DMS53 (cell line): ENCODE data around the gene RPL7A.
"Not testable (repeated sequence)": the region's sequence is repeated elsewhere in the genome, so short reads cannot be mapped to it uniquely, and the experiment has no call there.

Source experiments
- DNase-seq: peaks from one replicate; lab custom pipeline; 2025; lab: John Stamatoyannopoulos, UW

Gene RPL7A

DNA sequence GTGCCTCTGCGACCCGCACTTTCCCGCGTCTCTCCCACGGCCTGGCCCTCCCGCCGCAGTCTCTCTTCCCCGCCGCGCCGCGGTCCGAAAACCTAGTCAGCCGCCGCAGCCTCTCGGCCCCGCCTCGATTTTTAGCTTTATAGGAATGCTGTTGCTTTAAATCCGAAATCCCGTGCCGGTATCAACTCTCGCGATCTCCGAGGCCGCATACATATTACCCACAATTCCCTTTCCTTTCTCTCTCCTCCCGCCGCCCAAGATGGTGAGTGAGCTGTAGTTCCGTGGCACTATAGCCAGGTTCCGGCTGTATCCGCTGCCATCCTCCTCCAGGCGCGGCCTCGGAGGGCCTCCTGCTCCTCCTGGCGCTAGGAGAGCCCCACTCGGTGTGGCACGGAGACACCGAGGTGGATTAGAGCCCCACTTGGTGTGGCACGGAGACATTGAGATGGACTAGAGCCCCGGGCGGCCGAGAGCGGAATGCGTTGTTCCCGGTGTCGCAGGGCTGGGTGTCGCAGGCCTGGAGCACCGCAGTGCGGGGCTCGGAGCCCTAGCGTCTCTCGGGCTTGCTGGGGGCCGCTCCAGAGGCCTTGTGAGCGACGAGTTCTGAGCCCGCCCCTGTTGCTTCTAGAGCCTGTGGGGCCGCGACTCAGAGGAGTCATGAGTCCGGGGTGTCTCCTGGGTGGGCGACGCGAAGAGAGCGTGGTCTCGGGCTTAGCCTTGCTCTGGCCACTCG lies at the start of gene RPL7A, which contains the start of gene MED22:
TSS of gene RPL7A (plus strand) at position 234 of the 733 bp plus-strand sequence. CDS start at position 260, 26 bp downstream.
TSS of gene MED22 (minus strand) at position 147 of the 733 bp plus-strand sequence. CDS start 1,469 bp downstream, outside the sequence.
- DNase-seq = peak; percentile 97

DNA sequence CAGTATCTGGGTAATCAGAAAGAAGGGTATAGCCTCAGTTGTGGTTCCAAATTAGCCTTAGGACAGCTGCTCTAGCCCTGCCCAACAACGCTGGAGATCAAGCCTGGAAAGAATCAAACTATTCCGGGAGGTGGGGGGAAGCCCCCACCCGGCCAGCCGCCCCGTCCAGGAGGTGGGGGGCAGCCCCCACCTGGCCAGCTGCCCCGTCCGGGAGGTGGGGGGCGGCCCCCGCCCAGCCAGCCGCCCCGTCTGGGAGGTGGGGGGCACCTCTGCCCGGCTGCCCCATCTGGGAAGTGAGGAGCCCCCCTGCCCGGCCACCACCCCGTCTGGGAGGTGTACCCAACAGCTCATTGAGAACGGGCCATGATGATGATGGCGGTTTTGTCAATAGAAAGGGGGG lies 48.0 kb upstream of the RPL7A start:
- DNase-seq = not testable (repeated sequence)

DNA sequence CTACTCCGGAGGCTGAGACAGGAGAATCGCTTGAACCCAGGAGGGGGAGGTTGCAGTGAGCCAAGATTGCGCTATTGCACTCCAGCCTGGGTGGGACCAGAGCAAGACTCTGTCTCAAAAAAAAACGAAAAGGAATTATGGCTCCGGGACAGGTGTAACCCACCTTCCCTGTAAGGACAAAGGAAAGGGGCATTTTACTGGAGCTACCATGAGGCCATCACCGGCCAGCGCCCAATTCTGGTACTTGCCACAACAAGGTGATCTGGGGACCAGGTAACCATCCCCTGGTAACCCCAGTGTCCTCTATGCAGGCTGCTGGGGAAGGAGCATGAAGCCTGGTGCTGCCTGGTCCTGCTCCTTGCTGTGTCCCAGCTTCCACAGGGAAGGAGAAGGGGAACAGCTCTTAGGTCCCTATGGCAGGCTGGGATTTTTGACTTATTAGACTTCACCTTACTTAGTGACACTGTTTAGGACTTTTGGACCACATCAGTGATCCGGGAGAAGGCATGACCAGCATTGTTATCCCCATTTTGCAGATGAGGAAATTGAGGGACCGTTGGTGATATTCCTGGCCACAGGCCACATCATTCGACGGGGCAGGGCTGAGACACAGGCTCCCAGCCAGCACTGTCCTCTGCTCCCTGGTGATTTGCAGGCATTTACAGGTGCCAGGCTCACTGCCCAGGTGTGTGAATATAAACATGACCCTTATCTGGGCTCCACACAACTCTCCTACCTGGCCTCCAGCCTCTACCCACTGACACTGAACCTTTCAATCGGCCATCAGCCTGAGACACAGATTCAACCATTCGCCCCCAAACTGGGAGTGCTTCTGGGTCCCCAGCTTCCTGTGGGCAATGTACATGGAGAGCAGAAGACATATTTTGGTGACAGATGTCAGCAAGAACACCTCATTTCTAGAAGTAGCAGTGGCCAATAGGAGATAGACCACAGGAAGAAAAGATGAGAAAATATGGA lies 46.5 kb upstream of the RPL7A start:
- DNase-seq = no peak

DNA sequence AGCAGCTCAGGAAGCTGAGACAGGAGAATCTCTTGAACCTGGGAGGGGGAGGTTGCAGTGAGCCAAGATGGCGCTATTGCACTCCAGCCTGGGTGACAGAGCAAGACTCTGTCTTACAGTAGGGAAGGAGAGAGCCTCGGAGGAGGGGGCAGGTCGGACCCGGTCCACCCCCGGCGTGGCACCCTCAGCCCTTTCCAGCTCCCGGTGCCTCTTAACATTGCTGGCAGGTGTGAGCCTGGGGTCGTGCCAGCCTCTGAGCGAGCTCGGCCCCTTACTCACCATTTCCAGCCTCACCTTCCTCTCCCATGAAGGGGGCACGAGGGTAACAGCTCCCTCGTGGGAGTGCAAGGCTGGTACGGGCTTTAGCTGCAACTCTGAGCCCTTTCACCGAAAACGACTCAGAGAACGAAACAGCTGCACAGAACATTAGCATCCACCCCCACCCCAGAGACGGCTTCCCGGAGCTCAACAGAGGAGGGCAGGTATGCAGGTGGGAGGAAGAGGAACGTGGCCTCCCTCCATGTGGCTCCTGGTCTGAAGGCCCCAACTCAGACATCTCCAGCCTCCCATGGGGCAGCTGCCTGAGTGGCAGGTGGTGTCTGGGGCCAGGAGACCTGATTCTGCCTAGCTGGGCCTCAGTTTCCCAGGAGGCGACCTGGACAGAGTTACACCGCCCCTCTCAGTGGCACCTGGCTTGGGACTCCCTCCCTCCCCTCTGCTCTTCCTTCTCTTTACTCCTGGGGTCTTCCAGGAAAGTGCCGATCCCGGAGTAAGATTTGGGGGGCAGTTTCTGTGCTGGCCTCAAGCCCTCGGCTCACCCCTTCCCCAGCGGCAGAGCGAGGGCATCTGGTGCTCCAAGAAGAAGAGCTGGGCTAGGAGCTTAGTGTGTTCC lies 44.5 kb upstream of the RPL7A start:
- no peak for DNase-seq

DNA sequence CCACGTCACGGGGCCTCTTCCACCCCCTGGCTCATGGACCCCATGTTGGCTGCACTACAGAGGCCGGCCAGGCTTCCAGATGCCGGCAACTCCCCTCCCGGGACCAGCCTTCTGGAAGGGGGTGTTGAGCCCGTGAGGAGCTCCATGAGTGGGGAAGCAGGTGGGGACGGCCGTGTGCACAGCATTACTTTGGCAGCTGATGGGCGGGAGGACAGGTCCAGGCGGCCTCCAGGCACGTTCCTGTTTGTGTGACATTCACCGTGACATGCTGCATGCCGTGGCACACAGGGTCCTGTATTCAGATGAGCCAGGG lies 43.9 kb upstream of the RPL7A start:
- no peak for DNase-seq

DNA sequence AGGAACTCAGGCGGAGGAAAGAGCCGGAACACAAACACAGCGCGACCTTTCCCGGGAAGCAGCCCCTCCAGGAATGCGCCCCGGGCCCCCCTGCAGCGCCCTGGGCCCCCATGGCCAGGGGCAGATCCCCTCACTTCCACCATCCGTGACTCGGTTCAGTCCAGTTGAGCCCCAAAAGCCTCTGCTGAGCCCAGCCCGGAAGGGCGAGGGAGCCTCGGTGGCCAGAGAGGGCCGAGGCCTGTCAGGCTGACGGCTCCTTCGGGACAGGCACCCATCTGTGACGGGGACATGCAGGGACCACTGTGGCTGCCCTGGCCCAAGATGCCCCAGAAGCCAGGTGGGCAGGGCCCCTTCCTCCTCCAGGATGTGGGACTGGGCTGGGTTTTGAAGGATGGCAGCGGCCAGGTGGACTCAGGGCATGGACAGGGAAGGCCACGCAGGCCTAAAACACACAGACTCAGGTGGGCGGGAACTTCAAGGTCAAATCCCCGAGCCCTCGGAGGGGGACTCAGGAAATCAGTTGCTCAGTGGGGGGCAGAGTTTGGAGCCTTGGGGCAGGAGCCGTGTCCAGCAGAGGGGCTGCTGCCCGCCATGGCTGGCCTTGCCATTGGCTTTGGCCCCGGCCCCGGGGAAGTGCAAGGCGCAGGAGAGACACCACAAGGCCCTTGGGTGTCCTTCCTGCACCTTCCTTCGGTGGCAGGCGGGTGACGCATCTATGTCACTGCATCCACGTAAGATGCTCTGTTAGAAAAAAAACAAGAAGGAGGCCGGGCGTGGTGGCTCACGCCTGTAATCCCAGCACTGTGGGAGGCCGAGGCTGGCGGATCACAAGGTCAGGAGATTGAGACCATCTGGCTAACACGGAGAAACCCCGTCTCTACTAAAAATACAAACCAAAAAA lies 43.3 kb upstream of the RPL7A start:
- no peak for DNase-seq

DNA sequence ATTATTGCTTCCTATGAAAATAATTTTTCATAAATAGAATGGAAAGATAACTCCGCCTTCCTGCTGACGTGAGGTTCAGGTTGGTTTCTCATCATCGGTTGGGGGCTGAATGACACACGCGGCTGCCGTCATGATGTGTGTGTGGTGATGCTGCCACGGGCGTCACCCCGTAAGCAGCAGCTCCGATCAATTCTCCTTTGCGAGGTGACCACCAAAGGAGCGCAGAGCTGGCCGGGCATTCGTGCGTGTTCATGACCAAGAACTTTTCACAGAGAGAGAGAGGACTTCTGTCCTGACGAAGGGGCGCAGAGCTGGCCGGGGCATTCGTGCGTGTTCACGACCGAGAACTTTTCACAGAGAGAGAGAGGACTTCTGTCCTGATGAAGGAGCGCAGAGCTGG lies 42.3 kb upstream of the RPL7A start:
- no peak for DNase-seq

DNA sequence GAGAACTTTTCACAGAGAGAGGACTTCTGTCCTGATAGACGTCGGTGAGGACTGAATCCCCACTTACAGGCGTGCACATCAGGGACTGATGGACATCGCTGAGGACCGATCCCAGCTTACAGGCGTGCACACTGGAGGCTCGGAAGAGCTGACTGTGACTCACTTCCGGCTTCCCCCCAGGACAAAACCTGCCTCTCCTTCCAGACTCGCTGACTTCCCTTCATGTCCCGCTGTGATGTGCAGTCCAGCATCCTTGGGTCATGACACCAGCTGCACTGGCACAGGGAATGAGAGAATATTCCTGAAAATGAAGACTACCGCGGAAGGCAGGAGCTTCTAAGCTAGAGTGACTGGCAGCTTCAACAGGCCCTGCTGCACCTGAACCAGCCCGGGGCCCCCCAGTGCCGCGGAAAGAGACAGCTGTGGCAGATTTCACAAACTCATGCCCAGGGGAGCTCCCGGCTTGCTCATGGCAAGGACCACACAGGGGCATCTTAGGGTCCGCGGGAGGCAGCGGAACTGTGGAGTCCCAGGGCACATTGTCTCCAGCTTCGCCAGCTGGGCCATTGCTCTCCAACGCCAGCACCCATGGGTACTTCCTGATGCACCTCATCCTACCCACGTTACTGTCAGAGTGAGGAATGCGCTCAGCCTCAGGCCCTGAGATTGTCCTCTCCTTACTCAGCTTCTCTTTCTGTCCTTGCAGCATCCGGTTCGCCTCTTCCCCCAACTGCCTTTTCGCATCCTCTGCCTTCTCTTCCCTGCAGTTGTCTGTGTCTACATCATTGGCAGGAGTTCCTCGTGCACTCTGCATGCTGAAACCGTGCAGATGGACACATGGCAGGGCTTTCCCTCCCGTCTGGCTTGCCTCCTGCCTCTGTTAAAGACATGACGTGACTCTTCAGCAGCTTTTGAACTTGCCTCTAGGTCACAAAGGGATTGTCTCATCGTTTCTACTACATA lies 41.5 kb upstream of the RPL7A start:
- DNase-seq = no peak

DNA sequence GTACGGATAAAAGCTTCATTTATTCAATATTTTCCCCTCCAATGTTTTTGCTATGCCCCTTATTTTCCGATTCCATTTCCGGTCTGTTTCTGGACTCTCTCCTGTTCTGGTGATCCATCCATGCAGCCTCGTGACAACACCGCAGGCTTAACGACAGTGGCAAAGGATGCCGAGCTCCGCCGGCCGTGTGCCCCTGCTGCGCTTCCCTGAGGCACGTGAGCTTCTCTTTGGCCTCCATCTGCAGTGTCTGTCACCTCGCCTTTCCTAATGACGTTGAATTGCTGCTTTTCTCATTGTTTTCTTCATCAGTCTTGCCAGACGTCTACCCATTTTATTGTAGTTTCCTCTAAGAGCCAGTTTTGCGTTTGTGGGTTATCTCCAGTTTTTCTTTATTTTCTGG lies 40.7 kb upstream of the RPL7A start:
- no peak for DNase-seq

DNA sequence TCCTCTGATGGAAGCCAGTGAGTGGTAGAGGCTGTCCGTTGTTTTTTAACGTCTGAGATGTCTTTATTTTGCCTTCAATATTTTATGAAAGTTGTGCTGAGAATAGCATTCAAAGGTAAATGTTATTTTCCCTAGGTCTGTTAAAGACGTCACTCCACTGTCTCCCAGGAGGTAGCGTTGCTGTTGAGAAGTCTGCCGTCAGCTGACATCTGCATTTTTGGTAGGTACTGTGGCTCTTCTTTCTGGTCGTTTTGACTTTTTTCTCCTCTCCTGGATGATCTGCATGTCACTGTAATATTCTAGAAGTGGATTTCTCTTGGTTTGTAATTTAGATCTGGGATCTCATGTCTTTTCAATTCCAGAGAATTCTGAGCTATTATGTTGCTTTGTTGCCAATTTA lies 38.4 kb upstream of the RPL7A start:
- no peak for DNase-seq

DNA sequence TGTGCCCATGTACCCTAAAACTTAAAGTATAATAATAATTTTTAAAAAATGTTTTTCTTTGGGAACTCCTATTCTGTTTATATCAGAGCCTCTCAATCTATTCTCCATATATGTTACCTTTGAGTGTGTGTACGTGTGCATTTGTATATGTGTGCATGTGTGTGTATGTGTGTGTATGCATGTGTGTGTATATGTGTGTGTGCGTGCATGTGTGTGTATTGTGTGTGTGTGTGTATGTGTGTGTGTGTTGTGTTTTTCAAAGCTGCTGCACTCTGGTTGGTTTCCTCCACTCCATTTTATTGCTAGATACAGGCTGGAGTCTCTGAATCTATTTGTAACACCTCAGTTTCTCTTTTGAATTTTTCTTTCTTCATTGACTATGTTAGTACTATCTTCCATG lies 32.0 kb upstream of the RPL7A start:
- no peak for DNase-seq

DNA sequence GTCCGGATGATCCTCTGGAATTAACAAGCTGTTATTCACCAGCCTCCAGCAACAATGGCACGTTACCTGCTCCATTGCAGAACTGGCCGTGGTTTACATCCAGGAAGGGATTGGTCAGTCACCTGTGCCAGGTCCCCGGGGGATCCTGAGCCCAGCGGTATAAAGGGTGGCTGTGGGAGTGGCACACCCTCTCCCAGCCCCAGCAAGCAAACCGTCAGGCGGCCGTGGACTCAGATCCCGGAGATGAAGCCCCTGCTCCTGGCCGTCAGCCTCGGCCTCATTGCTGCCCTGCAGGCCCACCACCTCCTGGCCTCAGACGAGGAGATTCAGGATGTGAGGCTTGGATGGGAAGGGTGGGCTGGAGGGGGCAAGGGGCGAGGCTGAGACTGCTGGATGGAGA lies 30.5 kb upstream of the RPL7A start:
- not testable (repeated sequence) for DNase-seq

DNA sequence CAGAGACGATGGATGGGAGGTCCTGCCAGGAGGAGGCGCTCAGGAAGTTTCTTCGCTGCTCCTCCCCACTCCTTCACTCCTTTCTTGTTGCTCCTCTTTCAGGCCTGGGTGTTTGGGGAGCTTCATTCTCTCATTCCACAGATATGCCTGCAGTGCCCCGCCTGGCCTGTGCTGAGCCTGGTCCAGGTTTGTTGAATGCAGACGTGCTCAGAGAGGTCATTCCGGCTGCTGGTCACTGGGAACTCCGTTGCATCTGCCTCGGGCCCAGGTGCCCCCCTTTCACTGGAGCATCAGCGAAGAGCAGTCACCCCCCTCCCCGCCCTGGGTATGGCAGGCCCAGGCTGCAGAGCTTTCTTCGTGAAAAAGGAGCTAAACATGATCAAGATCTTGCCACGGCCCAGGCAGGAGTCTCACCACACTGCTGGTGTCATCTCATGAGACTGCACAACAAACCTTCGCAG lies 27.6 kb upstream of the RPL7A start:
- no peak for DNase-seq

DNA sequence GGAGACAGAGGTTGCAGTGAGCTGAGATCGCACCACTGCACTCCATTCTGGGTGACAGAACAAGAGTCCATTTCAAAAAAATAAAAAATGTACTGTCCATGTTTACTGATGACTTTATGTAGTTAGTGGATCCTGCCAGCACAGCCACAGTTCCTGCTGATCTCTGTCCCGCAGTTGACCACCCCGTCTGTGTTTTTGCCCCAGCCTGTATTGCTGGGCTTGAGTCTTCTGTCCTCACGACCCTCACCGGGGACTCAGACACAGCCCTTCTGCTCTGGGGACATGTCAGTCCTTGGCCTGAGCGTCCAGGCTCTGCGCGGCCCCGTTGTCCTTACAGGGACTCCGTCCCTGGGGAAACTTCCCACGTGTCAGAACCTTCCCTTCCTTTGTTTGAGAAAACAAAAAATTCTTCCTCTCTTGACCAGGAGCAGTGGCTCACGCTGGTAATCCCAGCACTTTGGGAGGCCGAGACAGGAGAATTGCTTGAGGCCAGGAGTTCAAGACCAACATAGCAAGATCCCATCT lies 26.5 kb upstream of the RPL7A start:
- no peak for DNase-seq

DNA sequence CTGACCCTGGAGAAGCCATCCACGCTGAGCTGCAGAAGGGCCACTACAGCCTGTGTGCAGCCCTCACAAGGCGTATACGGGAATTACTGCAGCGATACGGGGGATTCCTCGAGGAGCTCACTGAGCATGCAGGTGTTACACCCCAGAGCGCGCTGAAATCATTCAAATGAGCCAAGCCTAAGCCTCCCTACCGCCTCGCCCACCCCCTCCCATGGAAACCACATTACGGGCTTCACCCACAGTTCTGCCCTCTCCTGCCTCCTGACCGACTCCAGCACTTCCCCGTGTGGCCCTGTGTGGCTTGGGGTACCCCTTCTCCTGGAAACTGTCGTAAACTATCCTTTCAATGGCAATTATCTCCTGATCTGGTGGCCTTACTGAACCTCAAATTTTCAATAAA lies 25.3 kb upstream of the RPL7A start:
- no peak for DNase-seq

DNA sequence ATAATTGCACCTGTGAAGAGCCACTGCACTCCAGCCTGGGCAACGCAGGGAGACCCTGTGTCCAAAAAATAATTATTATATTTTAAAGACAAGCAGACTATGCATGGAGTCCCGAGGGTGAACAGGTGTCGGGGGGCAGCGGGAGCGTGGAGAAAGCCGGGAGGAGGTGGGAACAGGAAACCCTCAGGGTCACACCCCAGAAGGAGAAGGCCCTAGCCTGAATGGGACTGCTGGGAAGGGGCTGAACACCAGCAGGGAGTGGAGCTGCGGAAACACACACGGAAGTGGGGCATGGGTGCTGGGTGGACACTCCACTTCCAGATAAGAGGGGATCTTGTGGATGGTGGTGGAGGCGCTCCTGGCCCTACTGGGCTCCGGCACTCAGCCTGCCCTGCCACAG lies 24.8 kb upstream of the RPL7A start:
- DNase-seq = no peak

DNA sequence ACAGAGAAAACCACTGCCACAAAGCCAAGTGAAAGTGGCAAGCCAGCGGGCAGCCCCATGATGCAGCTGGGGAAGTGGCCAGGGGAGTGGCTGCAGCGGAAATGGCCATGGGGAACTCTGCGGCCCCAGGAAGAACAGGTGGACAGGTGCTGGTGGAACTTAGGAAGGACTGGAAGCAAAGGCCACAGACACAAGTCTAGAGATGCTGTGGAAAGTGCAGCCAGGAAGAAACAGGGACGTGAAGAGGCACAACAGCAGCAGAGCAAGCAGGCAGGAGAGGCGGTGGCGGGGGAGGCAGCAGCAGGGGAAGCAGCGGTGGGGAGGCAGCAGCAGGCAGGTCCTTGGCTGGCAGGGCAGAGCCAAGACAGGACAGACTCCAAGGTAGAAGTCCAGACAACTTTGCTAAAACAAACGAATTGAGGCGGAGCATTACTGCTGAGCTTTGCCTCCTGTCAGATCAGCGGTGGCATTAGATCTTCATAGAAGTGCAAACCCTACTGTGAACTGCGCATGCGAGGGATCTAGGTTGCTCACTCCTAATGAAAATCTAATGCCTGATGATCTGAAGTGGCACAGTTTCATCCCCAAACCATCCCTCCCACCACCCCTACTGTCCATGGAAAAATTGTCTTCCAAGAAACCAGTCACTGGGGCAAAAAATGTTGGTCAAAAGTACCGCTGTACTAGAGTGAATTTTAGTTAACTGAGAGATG lies 23.9 kb upstream of the RPL7A start:
- DNase-seq = no peak

DNA sequence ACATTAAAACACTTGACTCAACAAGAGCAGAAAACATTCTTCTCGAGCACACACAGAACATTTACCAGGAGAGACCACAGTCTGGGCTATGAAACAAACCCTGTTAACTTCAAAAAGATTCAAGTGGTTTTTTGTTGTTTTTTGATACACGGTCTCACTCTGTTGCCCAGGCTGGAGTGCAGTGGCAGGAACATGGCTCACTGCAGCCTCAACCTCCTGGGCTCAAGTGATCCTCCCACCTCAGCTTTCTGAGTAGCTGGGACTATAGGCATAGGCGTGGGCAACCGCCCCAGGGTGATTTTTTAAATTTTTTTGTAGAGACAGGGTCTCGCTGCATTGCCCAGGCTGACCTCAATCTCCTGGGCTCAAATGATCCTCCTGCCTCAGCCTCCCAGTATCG lies 21.0 kb upstream of the RPL7A start:
- not testable (repeated sequence) for DNase-seq
